Muscle layer of colon (tissue), 2 donors: Measurements from ENCODE around the gene ZNF30.
"Not testable (repeated sequence)": the region's sequence is repeated elsewhere in the genome, so short reads cannot be mapped to it uniquely, and the experiment has no call there.

Experiments used
- H3K27ac ChIP-seq: one replicate; pipeline ENCODE4 v1.7.0; 2013; ENCODE audit warnings: low read depth, mild to moderate bottlenecking, low read length, moderate library complexity
- H3K27me3 ChIP-seq, 2 donors: one replicate each; pipeline ENCODE4 v1.7.0; 2013; ENCODE audit warnings: low read length in 2 of 2, mild to moderate bottlenecking in 2 of 2; ENCODE audit not compliant: insufficient read depth in 2 of 2, control insufficient read depth in 1 of 2
- H3K36me3 ChIP-seq: one replicate; pipeline ENCODE4 v1.7.0; 2013; ENCODE audit warnings: mild to moderate bottlenecking, low read length; ENCODE audit not compliant: insufficient read depth
- H3K4me1 ChIP-seq: one replicate; pipeline ENCODE4 v1.7.0; 2013; ENCODE audit warnings: mild to moderate bottlenecking, low read length; ENCODE audit not compliant: insufficient read depth
- H3K4me3 ChIP-seq, 2 donors: one replicate each; pipeline ENCODE4 v1.7.0; 2013; ENCODE audit warnings: low read length in 2 of 2, low read depth in 1 of 2, mild to moderate bottlenecking in 1 of 2, moderate library complexity in 1 of 2
- H3K9ac ChIP-seq: one replicate; pipeline ENCODE4 v1.7.0; 2013; ENCODE audit warnings: low read length
- H3K9me3 ChIP-seq: one replicate; pipeline ENCODE4 v1.7.0; 2013; ENCODE audit warnings: mild to moderate bottlenecking, low read length
- donor health status: abdominal sarcoma.
- donor health status: Adenocarcinoma of cecum.

The ZNF30 gene

DNA sequence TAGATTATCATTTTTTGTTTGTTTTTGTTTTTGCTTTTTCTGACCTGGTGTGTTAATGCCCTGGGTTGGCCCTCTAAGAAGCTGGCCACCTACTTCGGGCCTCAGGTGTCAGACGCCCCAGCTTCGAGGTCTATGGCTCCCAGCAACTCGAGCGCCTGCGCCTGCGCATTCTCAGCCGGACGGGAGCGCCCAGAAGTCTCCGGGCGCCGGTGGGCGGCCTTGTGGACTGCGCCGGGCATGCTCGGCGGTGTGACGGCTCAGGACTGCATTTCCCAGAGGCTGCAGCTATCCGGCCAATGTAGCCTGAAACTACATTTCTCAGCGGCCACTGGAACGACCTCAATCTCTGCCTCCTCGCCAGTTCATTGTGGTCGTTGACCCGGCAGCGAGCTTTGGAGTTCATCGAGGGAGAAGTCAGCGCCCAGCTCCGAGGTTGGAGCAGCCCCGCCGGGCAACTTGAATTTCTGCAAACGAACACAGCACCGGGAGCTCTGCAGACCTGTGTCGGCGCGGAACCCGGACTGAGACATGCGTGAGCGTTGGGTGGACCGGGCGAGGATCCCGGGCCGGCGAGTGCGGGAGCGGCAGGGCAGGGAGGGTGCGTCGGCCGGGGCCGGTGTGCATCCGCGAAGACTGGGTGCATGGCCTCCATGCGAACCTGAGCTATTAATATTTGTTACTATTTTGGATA, at the start of gene ZNF30:
ZNF30 (plus strand) TSS at position 219 of the 691 bp plus-strand sequence. CDS start 3,045 bp downstream, outside the sequence.
- H3K36me3 ChIP-seq = no peaks in the 10 kb centered on the region

DNA sequence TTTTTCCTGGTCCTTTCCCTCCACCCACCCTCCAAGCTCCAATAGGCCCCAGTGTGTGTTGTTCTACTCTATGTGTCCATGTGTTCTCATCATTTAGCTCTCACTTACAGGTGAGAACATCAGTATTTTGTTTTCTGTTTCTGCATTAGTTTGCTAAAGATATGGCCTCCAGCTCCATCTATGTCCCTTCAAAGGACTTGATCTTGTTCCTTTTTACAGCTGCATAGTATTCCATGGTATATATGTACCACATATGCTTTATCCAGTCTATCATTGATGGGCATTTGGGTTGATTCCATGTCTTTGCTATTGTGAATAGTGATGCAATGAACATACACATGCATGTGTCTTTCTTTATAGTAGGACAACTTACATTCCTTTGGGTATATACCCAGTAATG, 47.1 kb upstream of the ZNF30 start:
- H3K9ac ChIP-seq = no peak overlapping the region
- no peaks in the 10 kb centered on the region for H3K4me1 ChIP-seq
- no peaks in the 10 kb centered on the region for H3K27me3 ChIP-seq
- H3K27ac ChIP-seq = no peak overlapping the region
- H3K4me3 ChIP-seq = no peak overlapping the region
- H3K36me3 ChIP-seq = no peaks in the 10 kb centered on the region
- no peaks in the 10 kb centered on the region for H3K9me3 ChIP-seq

More for the DNA sequence above, at the start of gene ZNF30:
- Histone ChIP-seq H3K4me3 (peak within 1 kb of the TSS; percentile 52 to 71), H3K9me3 (no peaks in the 10 kb centered on the region), H3K27me3 (no peaks in the 10 kb centered on the region), H3K9ac (peak within 1 kb of the TSS; percentile 60), H3K27ac (peak within 1 kb of the TSS; percentile 80), H3K4me1 (peaks cover 4% of the 10 kb centered on the region)

DNA sequence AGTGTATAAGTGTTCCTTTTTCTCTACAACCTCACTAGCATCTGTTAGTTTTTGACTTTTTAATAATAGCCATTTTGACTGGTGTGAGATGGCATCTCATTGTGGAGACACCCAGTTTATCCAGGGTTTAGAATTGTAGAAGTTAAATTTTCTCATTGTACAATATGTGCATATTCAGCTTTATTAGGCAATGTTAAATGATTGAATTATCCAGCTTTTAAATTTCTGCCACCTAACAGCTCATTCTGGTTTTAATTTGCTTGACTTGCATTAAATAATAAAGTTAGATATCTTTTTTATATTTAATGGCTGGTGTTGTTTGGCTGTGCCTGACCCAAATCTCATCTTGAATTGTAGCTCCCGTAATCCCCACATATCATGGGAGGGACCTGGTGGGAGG, 46.7 kb upstream of the ZNF30 start:
- Histone ChIP-seq H3K4me1 (no peaks in the 10 kb centered on the region), H3K27ac (no peak overlapping the region), H3K4me3 (no peak overlapping the region), H3K27me3 (no peaks in the 10 kb centered on the region), H3K9me3 (no peaks in the 10 kb centered on the region), H3K9ac (no peak overlapping the region), H3K36me3 (no peaks in the 10 kb centered on the region)

DNA sequence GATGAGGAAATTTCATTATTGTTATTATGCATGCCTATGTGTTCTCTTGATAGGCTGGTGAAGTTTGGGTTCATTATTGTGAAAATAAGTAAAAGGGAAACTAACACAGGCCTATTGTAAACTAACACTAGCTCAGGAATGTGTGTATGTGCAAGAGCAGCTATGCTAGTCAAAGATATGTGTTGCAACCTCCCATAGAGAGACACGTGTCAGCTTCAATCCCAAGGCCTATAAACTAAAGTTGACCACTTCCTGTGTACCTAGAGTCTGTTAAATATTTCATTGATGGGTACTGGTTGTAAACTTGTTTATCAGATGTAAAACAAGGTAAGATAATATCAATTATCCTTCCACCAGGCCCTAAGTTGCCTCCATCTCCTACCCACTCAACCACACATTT, 44.7 kb upstream of the ZNF30 start:
- Histone ChIP-seq H3K4me3 (no peak overlapping the region), H3K4me1 (no peaks in the 10 kb centered on the region), H3K36me3 (no peaks in the 10 kb centered on the region), H3K9me3 (peaks cover 3% of the 10 kb centered on the region), H3K27me3 (no peaks in the 10 kb centered on the region), H3K27ac (no peak overlapping the region), H3K9ac (no peak overlapping the region)

DNA sequence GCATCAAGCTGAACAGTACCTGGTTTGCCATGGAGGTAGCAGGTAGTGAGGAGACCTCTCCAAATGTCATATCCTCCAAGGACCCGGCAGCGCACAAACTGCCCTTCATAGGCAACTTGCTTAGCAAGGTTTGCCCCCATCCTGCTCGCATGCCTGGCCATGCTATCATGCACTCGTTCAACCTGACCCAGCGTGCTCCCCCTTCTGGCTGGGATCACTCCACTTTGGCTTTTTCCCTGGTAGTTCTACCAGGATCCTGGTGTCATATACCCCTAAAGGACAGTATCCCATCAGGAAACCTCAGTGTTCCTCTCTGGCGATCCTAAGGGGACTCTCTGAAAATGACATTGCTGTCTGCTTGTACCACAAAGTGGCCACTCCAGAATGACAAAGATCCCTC, 38.6 kb upstream of the ZNF30 start:
- H3K4me1 ChIP-seq = no peaks in the 10 kb centered on the region
- no peaks in the 10 kb centered on the region for H3K36me3 ChIP-seq
- no peak overlapping the region for H3K27ac ChIP-seq
- H3K9me3 ChIP-seq = peaks cover 3% of the 10 kb centered on the region
- H3K9ac ChIP-seq = no peak overlapping the region
- H3K4me3 ChIP-seq = no peak overlapping the region
- H3K27me3 ChIP-seq = no peaks in the 10 kb centered on the region

DNA sequence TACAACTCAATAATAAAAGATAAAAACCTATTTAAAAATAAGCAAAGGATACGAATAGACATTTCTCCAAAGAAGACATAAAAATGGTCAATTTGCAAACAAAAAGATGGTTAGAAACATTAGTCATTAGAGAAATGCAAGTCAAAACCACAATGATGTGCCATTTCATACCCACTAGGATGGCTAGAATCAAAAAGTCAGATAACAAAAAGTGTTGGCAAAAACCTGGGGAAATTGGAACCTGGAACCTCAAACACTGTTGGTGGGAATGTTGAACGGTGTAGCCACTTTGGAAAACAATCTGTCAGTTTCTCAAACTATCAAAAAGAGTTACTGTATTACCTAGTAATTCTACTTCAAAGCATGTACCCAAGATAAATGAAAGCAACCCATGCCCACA, 26.5 kb upstream of the ZNF30 start:
- no peaks in the 10 kb centered on the region for H3K4me1 ChIP-seq
- H3K27ac ChIP-seq = no peak overlapping the region

DNA sequence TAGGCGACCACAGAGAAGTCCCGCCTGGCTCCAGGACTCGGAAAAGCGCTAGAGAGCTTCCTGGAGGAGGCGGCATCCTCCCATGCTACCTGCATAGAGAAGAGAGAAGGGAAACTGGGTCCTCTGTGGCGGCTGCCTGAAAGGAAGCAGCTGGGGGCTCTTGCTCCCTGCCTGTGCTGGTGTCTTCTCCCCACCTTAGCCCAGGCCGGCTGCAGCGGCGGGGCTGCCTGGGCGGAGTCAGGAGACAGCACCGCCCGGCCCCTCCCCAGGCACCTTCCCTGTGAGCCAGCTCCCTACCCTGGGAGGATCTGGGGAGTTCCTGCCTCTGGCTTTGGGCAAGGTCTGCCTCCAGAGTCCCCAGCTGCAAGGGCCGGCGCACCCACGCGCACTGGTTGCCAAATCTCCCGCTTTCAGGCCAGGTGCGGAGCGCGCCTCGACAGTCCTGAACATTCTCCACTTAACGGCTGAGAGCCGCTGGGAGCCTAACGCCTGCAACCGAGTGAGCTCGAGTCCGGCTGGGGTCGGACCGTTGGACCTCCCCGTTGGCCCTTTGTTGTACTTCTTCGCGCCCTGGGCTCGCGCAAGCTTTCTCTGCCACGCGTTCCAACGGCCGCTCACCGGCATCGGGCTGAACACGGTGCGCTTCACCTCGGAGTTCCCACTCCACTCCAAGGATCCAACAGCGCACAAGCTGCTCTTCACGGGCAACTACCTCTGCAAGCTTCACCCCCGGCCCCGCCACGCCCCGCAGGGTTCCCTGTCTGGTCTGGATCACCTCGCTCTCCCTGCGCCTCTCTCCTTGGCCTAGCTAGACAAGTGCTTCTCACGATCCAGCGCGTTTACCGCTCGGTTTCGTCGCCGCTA, 21.8 kb upstream of the ZNF30 start:
- Histone ChIP-seq H3K9ac (no peak overlapping the region), H3K27me3 (peaks cover 8 to 30% of the 10 kb centered on the region in 2 donors), H3K36me3 (no peaks in the 10 kb centered on the region), H3K9me3 (no peaks in the 10 kb centered on the region), H3K4me3 (no peak overlapping the region), H3K27ac (no peak overlapping the region), H3K4me1 (no peaks in the 10 kb centered on the region)

More for the DNA sequence above, 26.5 kb upstream of the ZNF30 start:
- Histone ChIP-seq H3K9ac (no peak overlapping the region), H3K4me3 (no peak overlapping the region), H3K9me3 (no peaks in the 10 kb centered on the region), H3K27me3 (peaks cover 0 to 13% of the 10 kb centered on the region in 2 donors), H3K36me3 (no peaks in the 10 kb centered on the region)

DNA sequence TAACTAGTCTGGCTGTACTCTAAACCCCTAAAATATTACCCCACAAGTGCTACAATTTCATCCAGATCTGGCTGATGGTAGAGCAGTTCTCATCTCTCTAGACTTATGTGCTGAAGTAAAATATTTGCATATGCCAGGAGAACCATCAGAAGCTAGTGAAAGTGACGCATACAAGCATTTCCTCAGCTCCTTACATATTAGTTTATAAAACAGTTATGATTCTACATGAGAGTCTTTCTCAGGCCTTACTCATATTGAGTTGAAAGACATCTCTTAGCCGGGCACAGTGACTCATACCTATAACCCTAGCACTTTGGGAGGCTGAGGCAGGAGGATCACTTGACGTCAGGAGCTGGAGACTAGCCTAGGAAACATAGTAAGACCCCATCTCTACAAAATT, 15.9 kb upstream of the ZNF30 start:
- no peak overlapping the region for H3K9ac ChIP-seq
- H3K9me3 ChIP-seq = no peaks in the 10 kb centered on the region
- H3K27me3 ChIP-seq = peaks cover 8 to 12% of the 10 kb centered on the region in 2 donors
- no peak overlapping the region for H3K27ac ChIP-seq
- no peaks in the 10 kb centered on the region for H3K36me3 ChIP-seq
- H3K4me1 ChIP-seq = no peaks in the 10 kb centered on the region
- no peak overlapping the region for H3K4me3 ChIP-seq

DNA sequence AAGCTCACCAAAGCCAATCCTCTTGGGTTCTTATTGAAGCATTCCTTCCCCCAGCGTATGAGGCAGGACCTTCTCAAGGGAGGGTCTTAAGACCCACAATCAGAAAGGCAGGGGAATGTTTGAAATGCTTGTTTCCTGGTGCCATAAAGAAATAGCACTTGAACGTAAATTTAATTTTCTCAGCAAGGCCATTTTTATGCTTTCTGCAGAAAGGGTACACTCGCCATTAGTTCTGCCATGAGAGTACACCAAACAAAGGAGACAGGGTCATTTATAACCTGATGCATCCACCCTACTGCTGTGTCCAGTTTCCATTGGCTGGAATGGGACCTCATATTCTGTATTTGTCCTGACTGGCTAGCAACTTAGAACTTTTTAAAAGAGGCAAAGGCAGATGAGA, 9.6 kb upstream of the ZNF30 start:
- H3K27ac ChIP-seq, H3K9ac ChIP-seq, H3K4me1 ChIP-seq, H3K27me3 ChIP-seq, H3K36me3 ChIP-seq, H3K4me3 ChIP-seq, H3K9me3 ChIP-seq: not testable (repeated sequence)

DNA sequence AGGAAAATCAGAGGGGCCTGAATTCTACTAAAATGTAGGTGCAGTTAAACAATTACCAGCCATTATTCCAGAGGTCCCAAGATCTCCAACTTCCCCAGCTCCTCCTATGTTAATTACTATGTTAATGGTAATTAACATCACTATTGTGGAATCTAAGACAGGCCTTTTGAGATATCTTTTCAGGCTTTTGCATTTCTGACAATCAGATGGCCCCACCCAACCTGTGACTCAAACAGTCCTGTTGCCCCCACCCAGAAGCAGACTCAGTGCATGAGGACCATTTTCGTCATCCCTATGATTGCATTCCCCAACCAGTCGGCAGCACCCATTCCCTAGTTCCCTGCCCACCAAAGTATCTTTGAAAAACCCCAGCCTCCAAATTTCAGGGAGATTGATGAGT, 8.5 kb upstream of the ZNF30 start:
- Histone ChIP-seq H3K9me3 (no peaks in the 10 kb centered on the region), H3K27me3 (no peaks in the 10 kb centered on the region), H3K4me3 (no peak overlapping the region), H3K27ac (no peak overlapping the region), H3K4me1 (no peaks in the 10 kb centered on the region), H3K36me3 (no peaks in the 10 kb centered on the region), H3K9ac (no peak overlapping the region)

DNA sequence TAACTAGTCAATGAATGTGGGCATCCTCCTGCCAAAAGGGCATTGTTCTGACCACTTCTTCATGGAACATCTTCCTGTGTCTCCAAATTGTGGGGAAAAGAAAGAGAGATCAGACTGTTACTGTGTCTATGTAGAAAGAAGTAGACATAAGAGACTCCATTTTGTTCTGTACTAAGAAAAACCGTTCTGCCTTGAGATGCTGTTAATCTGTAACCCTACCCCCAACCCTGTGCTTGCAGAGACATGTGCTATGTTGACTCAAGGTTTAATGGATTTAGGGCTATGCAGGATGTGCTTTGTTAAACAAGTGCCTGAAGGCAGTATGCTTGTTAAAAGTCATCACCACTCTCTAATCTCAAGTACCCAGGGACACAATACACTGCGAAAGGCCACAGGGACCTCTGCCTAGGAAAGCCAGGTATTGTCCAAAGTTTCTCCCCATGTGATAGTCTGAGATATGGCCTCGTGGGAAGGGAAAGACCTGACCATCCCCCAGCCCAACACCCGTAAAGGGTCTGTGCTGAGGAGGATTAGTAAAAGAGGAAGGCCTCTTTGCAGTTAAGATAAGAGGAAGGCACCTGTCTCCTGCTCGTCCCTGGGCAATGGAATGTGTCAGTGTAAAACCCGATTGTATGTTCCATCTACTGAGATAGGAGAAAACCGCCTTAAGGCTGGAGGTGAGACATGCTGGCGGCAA, 6.5 kb upstream of the ZNF30 start:
- not testable (repeated sequence) for H3K27me3 ChIP-seq, H3K36me3 ChIP-seq, H3K9ac ChIP-seq, H3K4me1 ChIP-seq, H3K9me3 ChIP-seq, H3K4me3 ChIP-seq, H3K27ac ChIP-seq
